ENCODE measurements around the gene KCNK16. TPM values are rescaled to one million over a fixed set of nuclear protein-coding genes. Genes with fewer than 3 reads are reported as not detected.

KCNK16 gene
- total and polyA plus RNA-seq, 2 of the 4 experiments (the other 2 are of a cell fraction) = not detected

- Histone ChIP-seq H3K18ac (ENCODE audit: low read depth, low read length) (no peak within 1 kb of the TSS), H2BK120ac (ENCODE audit: low read depth, low read length) (no peak within 1 kb of the TSS), H2BK20ac (ENCODE audit: low read depth, low read length) (no peak within 1 kb of the TSS), H3K4me2 (ENCODE audit: low read depth, low read length) (no peak within 1 kb of the TSS), H3K27ac (ENCODE audit: insufficient read depth, low read length) (no peak within 1 kb of the TSS), H2AK5ac (ENCODE audit: low read depth, low read length) (no peak within 1 kb of the TSS), H3K4ac (ENCODE audit: low read depth, low read length) (no peak within 1 kb of the TSS), H4K91ac (ENCODE audit: insufficient read depth, low read depth, low read length) (no peak within 1 kb of the TSS), H3K79me1 (ENCODE audit: low read depth in 1 of 2, low read length in 2 of 2) (no peaks in the 10 kb centered on the region), H3K27me3 (ENCODE audit: control insufficient read depth, insufficient read depth, low read length) (peaks cover 32% of the 10 kb centered on the region; the same call in 1 of the 2 replicates), H4K5ac (ENCODE audit: low read depth, low read length) (no peak within 1 kb of the TSS), H2AK9ac (replicated peaks; ENCODE audit: low read depth, low read length, poor library complexity) (no peak within 1 kb of the TSS), H3K9me1 (ENCODE audit: insufficient read depth, low read length) (no peaks in the 10 kb centered on the region), H2AFZ (replicated peaks; ENCODE audit: low read length, poor library complexity) (no peak within 1 kb of the TSS), H3K56ac (ENCODE audit: extremely low read depth, insufficient read depth, low read length) (no peak within 1 kb of the TSS), H3K9ac (ENCODE audit: low read depth, low read length) (no peak within 1 kb of the TSS), H4K8ac (ENCODE audit: low read depth in 2 of 2, low read length in 2 of 2) (no peak within 1 kb of the TSS), H3K9me3 (ENCODE audit: control insufficient read depth, insufficient read depth, low read length) (no peaks in the 10 kb centered on the region), H3K36me3 (ENCODE audit: control insufficient read depth, insufficient read depth, low read length) (no peaks in the 10 kb centered on the region), H2BK5ac (ENCODE audit: low read depth, low read length, poor library complexity, severe bottlenecking) (no peak within 1 kb of the TSS), H3K4me3 (ENCODE audit: insufficient read depth, low read depth, low read length) (no peak within 1 kb of the TSS), H3K23ac (ENCODE audit: low read depth, low read length) (no peak within 1 kb of the TSS), H3K4me1 (ENCODE audit: control insufficient read depth, insufficient read depth, low read length) (no peaks in the 10 kb centered on the region), H4K20me1 (ENCODE audit: insufficient read depth, low read length) (no peaks in the 10 kb centered on the region), H2BK15ac (ENCODE audit: low read depth, low read length) (no peak within 1 kb of the TSS), H3K14ac (replicated peaks; ENCODE audit: low read depth, low read length) (no peak within 1 kb of the TSS)
- POLR2A ChIA-PET (ENCODE audit: unreplicated experiment) = no interaction called here
- DNase-seq (no peak), ATAC-seq (ENCODE audit: low read depth) (no peak)
- CTCF ChIA-PET = no interaction called here
- no TSS peak for BruUV-seq (replicated peaks)
- 10% methylated on average over 7 of the region's 28 CpGs; no CpG with 5 or more reads in 1 of the 2 experiments for WGBS, 2 experiments (ENCODE audit: extremely low coverage in 2 of 2, insufficient read length in 1 of 2)
- intact Hi-C loops (cut with micrococcal nuclease) = no loop called here
- in situ Hi-C loops (cut with MboI; ENCODE audit: low sequenced_read_pairs) = no loop called here
- TF ChIP-seq ELK1 (IDR thresholded peaks at IDR 0.05; ENCODE audit: borderline replicate concordance, low read depth, low read length) = no peak
- no peak for TF ChIP-seq FOS (IDR thresholded peaks at IDR 0.05; ENCODE audit: low read depth, low read length)
- no peak for TF ChIP-seq CEBPB (IDR thresholded peaks at IDR 0.05; ENCODE audit: low read depth, low read length)
- no peak for TF ChIP-seq CHD1 (IDR thresholded peaks at IDR 0.05; ENCODE audit: low read depth, low read length)
- TF ChIP-seq RAD21 (IDR thresholded peaks at IDR 0.05; ENCODE audit: low read length) = no peak
- no peak for TF ChIP-seq NFE2L2 (IDR thresholded peaks at IDR 0.05; ENCODE audit: low read depth, low read length)
- TF ChIP-seq RCOR1 (IDR thresholded peaks at IDR 0.05; ENCODE audit: insufficient replicate concordance, low read length) = no peak
- no peak for TF ChIP-seq MAFK (IDR thresholded peaks at IDR 0.05; ENCODE audit: low read depth, low read length)
- TF ChIP-seq MAZ (IDR thresholded peaks at IDR 0.05; ENCODE audit: borderline replicate concordance, low read depth, low read length) = no peak
- no peak for TF ChIP-seq BHLHE40 (IDR thresholded peaks at IDR 0.05; ENCODE audit: low read depth, low read length)
- dilution Hi-C loops (cut with HindIII; ENCODE audit: low sequenced_read_pairs, unreplicated experiment) = no loop called here
Measured at GRCh38 chr6:39314273-39314795, 8.2 kb downstream of the KCNK16 start, which contains the start of gene KCNK17. KCNK17 (minus strand) TSS chr6:39314419; CDS start chr6:39314320, 99 bp downstream.

Measured in IMR-90 (cell line).